Measurements from ENCODE around the gene KMT5B.

KMT5B gene

GRCh38 chr11:68138237-68138636 is 74.9 kb downstream of the KMT5B start:
- no peak for DNase-seq (ENCODE audit: low spot score)
- no peak for TF ChIP-seq CTCF (IDR thresholded peaks at IDR 0.05; ENCODE audit: extremely low read depth, missing control alignments)

GRCh38 chr11:68137833-68138232 is 75.3 kb downstream of the KMT5B start:
- TF ChIP-seq CTCF (IDR thresholded peaks at IDR 0.05; ENCODE audit: extremely low read depth, missing control alignments): no peak
- no peak for DNase-seq (ENCODE audit: low spot score)

GRCh38 chr11:68136866-68137265 is 76.2 kb downstream of the KMT5B start:
- DNase-seq (ENCODE audit: low spot score): no peak
- no peak for TF ChIP-seq CTCF (IDR thresholded peaks at IDR 0.05; ENCODE audit: extremely low read depth, missing control alignments)

- no peak for TF ChIP-seq CTCF (IDR thresholded peaks at IDR 0.05; ENCODE audit: extremely low read depth, missing control alignments)
- no peak for DNase-seq (ENCODE audit: low spot score)
Observed at GRCh38 chr11:68135161-68135560, 77.9 kb downstream of the KMT5B start.

GRCh38 chr11:68133761-68134160 is 79.3 kb downstream of the KMT5B start:
- no peak for DNase-seq (ENCODE audit: low spot score)
- no peak for TF ChIP-seq CTCF (IDR thresholded peaks at IDR 0.05; ENCODE audit: extremely low read depth, missing control alignments)

GRCh38 chr11:68130121-68130520 is 83.0 kb downstream of the KMT5B start:
- TF ChIP-seq CTCF (IDR thresholded peaks at IDR 0.05; ENCODE audit: extremely low read depth, missing control alignments): no peak
- DNase-seq (ENCODE audit: low spot score): no peak

- TF ChIP-seq CTCF (IDR thresholded peaks at IDR 0.05; ENCODE audit: extremely low read depth, missing control alignments): no peak
- DNase-seq (ENCODE audit: low spot score): no peak
Observed at GRCh38 chr11:68128682-68129327, 84.3 kb downstream of the KMT5B start.

All from GM20000 (cell line).